CD4-positive, alpha-beta T cell treated with Interleukin-21 for 1 hour (primary cell): ENCODE data around the gene HIVEP1.

Experiments
- DNase-seq: peaks from one replicate; pipeline ENCODE4 v3.0.0-alpha.2; 2020

HIVEP1 gene

GRCh38 chr6:12012038-12012557, at the start of gene HIVEP1:
TSS of gene HIVEP1 (plus strand) at chr6:12012312. CDS start at chr6:12015629, 3,317 bp downstream.
- peak; percentile 35 for DNase-seq

- no peak for DNase-seq
Observed at GRCh38 chr6:11963756-11964500, 48.2 kb upstream of the HIVEP1 start.

GRCh38 chr6:11964729-11965335, 47.3 kb upstream of the HIVEP1 start:
- DNase-seq = no peak

- DNase-seq = no peak
Observed at GRCh38 chr6:11965499-11965898, 46.6 kb upstream of the HIVEP1 start.

- DNase-seq = no peak
Observed at GRCh38 chr6:11968241-11968806, 43.8 kb upstream of the HIVEP1 start.

GRCh38 chr6:11969092-11969491, 43.0 kb upstream of the HIVEP1 start:
- DNase-seq = no peak

GRCh38 chr6:11970114-11970513, 42.0 kb upstream of the HIVEP1 start:
- DNase-seq = no peak

- DNase-seq = no peak
Observed at GRCh38 chr6:11971154-11971553, 41.0 kb upstream of the HIVEP1 start.

GRCh38 chr6:11972270-11972669, 39.8 kb upstream of the HIVEP1 start:
- no peak for DNase-seq

GRCh38 chr6:11972806-11973205, 39.3 kb upstream of the HIVEP1 start:
- DNase-seq = no peak

GRCh38 chr6:11973238-11973637, 38.9 kb upstream of the HIVEP1 start:
- DNase-seq = no peak

GRCh38 chr6:11974089-11974488, 38.0 kb upstream of the HIVEP1 start:
- no peak for DNase-seq

- peak; percentile 42 for DNase-seq
Observed at GRCh38 chr6:11975353-11975977, 36.6 kb upstream of the HIVEP1 start.

- DNase-seq = no peak
Observed at GRCh38 chr6:11976489-11976888, 35.6 kb upstream of the HIVEP1 start.

GRCh38 chr6:11977193-11977592, 34.9 kb upstream of the HIVEP1 start:
- no peak for DNase-seq

- DNase-seq = no peak
Observed at GRCh38 chr6:11977738-11978137, 34.4 kb upstream of the HIVEP1 start.

- no peak for DNase-seq
Observed at GRCh38 chr6:11978169-11978987, 33.7 kb upstream of the HIVEP1 start.

- DNase-seq = no peak
Observed at GRCh38 chr6:11979866-11980265, 32.2 kb upstream of the HIVEP1 start.

GRCh38 chr6:11983306-11983705, 28.8 kb upstream of the HIVEP1 start:
- no peak for DNase-seq

GRCh38 chr6:11987386-11987785, 24.7 kb upstream of the HIVEP1 start:
- DNase-seq = no peak

- no peak for DNase-seq
Observed at GRCh38 chr6:11989386-11989785, 22.7 kb upstream of the HIVEP1 start.

GRCh38 chr6:11992086-11992485, 20.0 kb upstream of the HIVEP1 start:
- DNase-seq = no peak
